Astrocyte of the cerebellum (primary cell): ENCODE results near the gene GOLGA6B.
"Not testable (repeated sequence)": the region's sequence is repeated elsewhere in the genome, so short reads cannot be mapped to it uniquely, and the experiment has no call there.

Source experiments
- DNase-seq: peaks from one replicate; pipeline ENCODE4 v3.0.0-alpha.2; 2011; ENCODE audit warnings: low read depth
- H3K4me3 ChIP-seq: 2 replicates; pipeline ENCODE4 v1.5.1; 2011; ENCODE audit warnings: mild to moderate bottlenecking, low read depth, low read length, moderate library complexity
- CTCF ChIP-seq: IDR thresholded peaks from 2 replicates; pipeline ENCODE4 v1.5.1; 2012; ENCODE audit warnings: low read length, low read depth, moderate library complexity, mild to moderate bottlenecking; ENCODE audit errors: missing control alignments
- in situ Hi-C: cut with HindIII; loops from 2 replicates; pipeline ENCODE4 v1.10.0; 2017; ENCODE audit warnings: low sequenced_read_pairs

The GOLGA6B gene

GRCh38 chr15:72654397-72654796 is at the start of gene GOLGA6B:
GOLGA6B (plus strand) TSS chr15:72654697; CDS start chr15:72654738, 41 bp downstream.
- in situ Hi-C loops, H3K4me3 ChIP-seq, DNase-seq: not testable (repeated sequence)

- DNase-seq, result no peak
Observed at GRCh38 chr15:72604794-72605193, 49.7 kb upstream of the GOLGA6B start.

GRCh38 chr15:72608084-72608483 is 46.4 kb upstream of the GOLGA6B start:
- H3K4me3 ChIP-seq, DNase-seq, in situ Hi-C loops: not testable (repeated sequence)

More at GRCh38 chr15:72604794-72605193, 49.7 kb upstream of the GOLGA6B start:
- in situ Hi-C loops, result no loop called here
- TF ChIP-seq CTCF, result no peak
- no peak overlapping the region for H3K4me3 ChIP-seq

GRCh38 chr15:72609862-72610261 is 44.6 kb upstream of the GOLGA6B start:
- in situ Hi-C loops, result no loop called here
- DNase-seq, result no peak
- TF ChIP-seq CTCF, result no peak
- H3K4me3 ChIP-seq, result no peak overlapping the region

GRCh38 chr15:72612324-72612723 is 42.2 kb upstream of the GOLGA6B start:
- in situ Hi-C loops, result not testable (repeated sequence)

GRCh38 chr15:72614810-72615532 is 39.5 kb upstream of the GOLGA6B start:
- no peak for DNase-seq
- TF ChIP-seq CTCF, result no peak
- H3K4me3 ChIP-seq, result no peak overlapping the region
- in situ Hi-C loops, result no loop called here

More at GRCh38 chr15:72612324-72612723, 42.2 kb upstream of the GOLGA6B start:
- H3K4me3 ChIP-seq, DNase-seq: not testable (repeated sequence)

GRCh38 chr15:72615533-72616233 is 38.8 kb upstream of the GOLGA6B start:
- in situ Hi-C loops, H3K4me3 ChIP-seq, DNase-seq: not testable (repeated sequence)

- DNase-seq, result no peak
- TF ChIP-seq CTCF, result no peak
- in situ Hi-C loops, result no loop called here
- H3K4me3 ChIP-seq, result no peak overlapping the region
Observed at GRCh38 chr15:72616491-72617210, 37.8 kb upstream of the GOLGA6B start.

- in situ Hi-C loops, H3K4me3 ChIP-seq, DNase-seq: not testable (repeated sequence)
Observed at GRCh38 chr15:72623854-72624253, 30.6 kb upstream of the GOLGA6B start.

GRCh38 chr15:72626153-72626552 is 28.3 kb upstream of the GOLGA6B start:
- in situ Hi-C loops, DNase-seq: not testable (repeated sequence)

More at GRCh38 chr15:72626153-72626552, 28.3 kb upstream of the GOLGA6B start:
- H3K4me3 ChIP-seq, result not testable (repeated sequence)
